K562 (cell line): ENCODE measurements around the gene DEDD. TPM values are rescaled to one million over a fixed set of nuclear protein-coding genes. Genes with fewer than 3 reads are reported as not detected.

Source experiments
- ARNT ChIP-seq, 2 experiments: fragments of 450-650 bp; IDR thresholded peaks; 2 replicates each; pipeline ENCODE4 v1.6.1; 2016; ENCODE audit warnings: mild to moderate bottlenecking in 1 of 2
- BCL6 ChIP-seq: fragments of 250-450 bp; sonication (Bioruptor Pico); IDR thresholded peaks from 2 replicates; pipeline ENCODE4 v1.4.0; 2020
- CTBP1 ChIP-seq: fragments of 450-650 bp; IDR thresholded peaks from 2 replicates; pipeline ENCODE4 v1.6.1; 2016; ENCODE audit warnings: borderline replicate concordance
- CXXC5 ChIP-seq: fragments of 250-450 bp; sonication (Bioruptor Pico); IDR thresholded peaks from 2 replicates; pipeline ENCODE4 v1.8.0; 2022; ENCODE audit warnings: inconsistent platforms, mild to moderate bottlenecking, moderate library complexity
- ELF1 ChIP-seq: fragments of 200-800 bp; sonication (Bioruptor generic); IDR thresholded peaks from 2 replicates; pipeline ENCODE4 v1.6.1; 2016; ENCODE audit warnings: missing genetic modification characterization, missing compliant biosample characterization
- ESRRA ChIP-seq: fragments of 450-650 bp; IDR thresholded peaks from 2 replicates; pipeline ENCODE4 v1.6.1; 2014; ENCODE audit warnings: low read depth, mild to moderate bottlenecking, moderate library complexity, borderline replicate concordance
- FOXA1 ChIP-seq: fragments of 450-650 bp; IDR thresholded peaks from 2 replicates; pipeline ENCODE4 v1.6.1; 2016; ENCODE audit warnings: mild to moderate bottlenecking, borderline replicate concordance
- FUS ChIP-seq: fragments of 200-400 bp; formaldehyde crosslinking; optimal IDR thresholded peaks from 2 replicates; pipeline ENCODE3; 2017; ENCODE audit warnings: low read depth, low read length
- GTF2E2 ChIP-seq: fragments of 200-800 bp; sonication (Bioruptor generic); IDR thresholded peaks from 2 replicates; pipeline ENCODE4 v1.6.1; 2016; ENCODE audit warnings: missing genetic modification characterization, missing compliant biosample characterization
- HCFC1 ChIP-seq: IDR thresholded peaks from 2 replicates; pipeline ENCODE4 v1.6.1; 2012; ENCODE audit warnings: low read depth, low read length, improper control_type of control experiment
- HEY1 ChIP-seq: fragments of 250-450 bp; sonication (Bioruptor Pico); IDR thresholded peaks from 2 replicates; pipeline ENCODE4 v1.5.0; 2020; ENCODE audit warnings: mild to moderate bottlenecking, moderate library complexity, borderline replicate concordance
- HIVEP1 ChIP-seq: fragments of 250-450 bp; sonication (Bioruptor Pico); IDR thresholded peaks from 2 replicates; pipeline ENCODE4 v1.4.0; 2020; ENCODE audit warnings: mild to moderate bottlenecking
- HMGN3 ChIP-seq: IDR thresholded peaks from 2 replicates; pipeline ENCODE4 v1.6.1; 2011; ENCODE audit warnings: borderline replicate concordance, low read depth, mild to moderate bottlenecking, mixed read lengths, low read length; ENCODE audit not compliant: insufficient read length; ENCODE audit errors: extremely low read depth
- HNRNPH1 ChIP-seq: fragments of 200-400 bp; formaldehyde crosslinking; optimal IDR thresholded peaks from 2 replicates; pipeline ENCODE3; 2017; ENCODE audit warnings: low read depth, mild to moderate bottlenecking, low read length, moderate library complexity
- HNRNPK ChIP-seq: fragments of 200-400 bp; formaldehyde crosslinking; IDR thresholded peaks from one replicate; pipeline ENCODE4 v1.6.1; 2018; ENCODE audit warnings: mild to moderate bottlenecking, low read depth, low read length; ENCODE audit not compliant: poor library complexity, severe bottlenecking
- KLF16 ChIP-seq: IDR thresholded peaks from 2 replicates; pipeline ENCODE4 v1.6.1; 2016; ENCODE audit warnings: antibody characterized with exemption
- MCM2 ChIP-seq: fragments of 450-650 bp; IDR thresholded peaks from 2 replicates; pipeline ENCODE4 v1.6.1; 2017; ENCODE audit warnings: low read depth, mild to moderate bottlenecking
- MEIS2 ChIP-seq: fragments of 450-650 bp; IDR thresholded peaks from 2 replicates; pipeline ENCODE4 v1.6.1; 2014; ENCODE audit warnings: mild to moderate bottlenecking; ENCODE audit not compliant: partially characterized antibody
- NBN ChIP-seq: fragments of 450-650 bp; IDR thresholded peaks from 2 replicates; pipeline ENCODE4 v1.6.1; 2016; ENCODE audit warnings: low read depth, mild to moderate bottlenecking
- PML ChIP-seq: IDR thresholded peaks from 2 replicates; pipeline ENCODE4 v1.6.1; 2012; ENCODE audit warnings: low read length, inconsistent platforms
- RNF2 ChIP-seq: sonication (generic); IDR thresholded peaks from 2 replicates; pipeline ENCODE4 v1.6.1; 2016
- SETDB1 ChIP-seq: IDR thresholded peaks from one replicate; pipeline ENCODE4 v1.6.1; 2012; ENCODE audit warnings: low read length, control low read depth, inconsistent platforms
- SMAD4 ChIP-seq: fragments of 250-450 bp; sonication (Bioruptor Pico); conservative IDR thresholded peaks from 2 replicates; pipeline ENCODE4 v1.8.0; 2021; ENCODE audit warnings: inconsistent platforms, mild to moderate bottlenecking, moderate library complexity
- TAF7 ChIP-seq: fragments of 450-650 bp; IDR thresholded peaks from 2 replicates; pipeline ENCODE4 v1.6.1; 2016; ENCODE audit warnings: missing genetic modification characterization, missing compliant biosample characterization
- ZNF232 ChIP-seq: sonication (generic); formaldehyde crosslinking; IDR thresholded peaks from 2 replicates; pipeline ENCODE4 v1.8.0; 2022; ENCODE audit warnings: mild to moderate bottlenecking, missing genetic modification reagents
- polyA plus RNA-seq, 8 experiments: library from polyadenylated mRNA; depleted of rRNA in 4 of 8; stranded (reverse) in 5 of 8; unstranded in 3 of 8; fragments of >200 nt; fragmentation: Nextera tagmentation in 2 of 8; fragmentation: Illumina TruSeq in 1 of 8; extraction: Ambion mirVana in 2 of 8; extraction: Trizol in 1 of 8; gene quantifications; 2 replicates each; pipeline versions ENCODE4 v1.2.1 to v1.2.3, GENCODE V29; 2011 to 2014; ENCODE audit warnings: inconsistent platforms in 1 of 8, missing spikeins in 1 of 8
- total RNA-seq, 7 experiments: library from RNA; depleted of rRNA in 6 of 7; stranded (reverse); fragments of >200 nt in 6 of 7; fragmentation: Illumina TruSeq in 2 of 7; extraction: Trizol in 2 of 7; gene quantifications; 2 replicates each; pipeline versions ENCODE4 v1.2.1 to v1.2.3, GENCODE V29; 2011 to 2021; ENCODE audit warnings: low replicate concordance in 1 of 7
- TF ChIP-seq, protein P1 (sequence below): fragments of 450-650 bp; IDR thresholded peaks from 2 replicates; pipeline ENCODE4 v1.6.1; 2017; ENCODE audit warnings: antibody characterized with exemption
- TF ChIP-seq, protein P2 (sequence below): fragments of 450-650 bp; IDR thresholded peaks from 2 replicates; pipeline ENCODE4 v1.6.1; 2016; ENCODE audit warnings: antibody characterized with exemption
- TF ChIP-seq, protein P3 (sequence below), 2 experiments: fragments of 450-650 bp; IDR thresholded peaks; 2 replicates each; pipeline ENCODE4 v1.6.1; 2016

DEDD gene
- total and polyA plus RNA-seq, 9 of the 15 experiments (the other 6 are each of a cell fraction or from before 2014, with no cell fraction given): 11.6 to 41.0 (median 16.8) TPM

DNA sequence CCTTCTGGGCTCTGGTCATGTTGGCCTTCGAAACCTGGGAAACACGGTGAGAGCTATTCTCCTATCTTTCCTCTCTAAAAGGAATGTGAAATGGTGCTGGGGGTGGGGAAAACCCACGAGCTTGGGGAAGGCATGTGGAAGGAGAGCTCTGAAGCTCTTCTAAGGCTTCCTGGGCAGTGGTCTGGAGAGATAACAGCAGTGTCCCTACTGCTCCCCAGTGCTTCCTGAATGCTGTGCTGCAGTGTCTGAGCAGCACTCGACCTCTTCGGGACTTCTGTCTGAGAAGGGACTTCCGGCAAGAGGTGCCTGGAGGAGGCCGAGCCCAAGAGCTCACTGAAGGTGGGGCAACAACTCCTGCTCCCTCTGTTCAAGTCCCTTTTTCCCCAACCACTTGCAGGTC, 29.6 kb upstream of the DEDD start (continued):
- TF ChIP-seq RNF2: no peak
- no peak for TF ChIP-seq MEIS2
- TF ChIP-seq FUS: no peak
- no peak for TF ChIP-seq ARNT (IDR thresholded peaks at IDR 0.05)
- peak; percentile 73 for TF ChIP-seq SMAD4 (CRISPR knock-in tag)
- TF ChIP-seq HIVEP1 (CRISPR knock-in tag): no peak
- TF ChIP-seq KLF16: no peak
- TF ChIP-seq HCFC1: no peak
- TF ChIP-seq TAF7 (tag): no peak
- TF ChIP-seq SETDB1: no peak
- TF ChIP-seq NBN: no peak
- TF ChIP-seq HEY1: no peak
- TF ChIP-seq, protein P1, sequence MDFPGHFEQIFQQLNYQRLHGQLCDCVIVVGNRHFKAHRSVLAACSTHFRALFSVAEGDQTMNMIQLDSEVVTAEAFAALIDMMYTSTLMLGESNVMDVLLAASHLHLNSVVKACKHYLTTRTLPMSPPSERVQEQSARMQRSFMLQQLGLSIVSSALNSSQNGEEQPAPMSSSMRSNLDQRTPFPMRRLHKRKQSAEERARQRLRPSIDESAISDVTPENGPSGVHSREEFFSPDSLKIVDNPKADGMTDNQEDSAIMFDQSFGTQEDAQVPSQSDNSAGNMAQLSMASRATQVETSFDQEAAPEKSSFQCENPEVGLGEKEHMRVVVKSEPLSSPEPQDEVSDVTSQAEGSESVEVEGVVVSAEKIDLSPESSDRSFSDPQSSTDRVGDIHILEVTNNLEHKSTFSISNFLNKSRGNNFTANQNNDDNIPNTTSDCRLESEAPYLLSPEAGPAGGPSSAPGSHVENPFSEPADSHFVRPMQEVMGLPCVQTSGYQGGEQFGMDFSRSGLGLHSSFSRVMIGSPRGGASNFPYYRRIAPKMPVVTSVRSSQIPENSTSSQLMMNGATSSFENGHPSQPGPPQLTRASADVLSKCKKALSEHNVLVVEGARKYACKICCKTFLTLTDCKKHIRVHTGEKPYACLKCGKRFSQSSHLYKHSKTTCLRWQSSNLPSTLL: no peak
- TF ChIP-seq BCL6 (CRISPR knock-in tag): no peak
- TF ChIP-seq ESRRA: 0 out of 2 replicates have a peak, but pooled peaks have one; percentile 11
- TF ChIP-seq, protein P2, sequence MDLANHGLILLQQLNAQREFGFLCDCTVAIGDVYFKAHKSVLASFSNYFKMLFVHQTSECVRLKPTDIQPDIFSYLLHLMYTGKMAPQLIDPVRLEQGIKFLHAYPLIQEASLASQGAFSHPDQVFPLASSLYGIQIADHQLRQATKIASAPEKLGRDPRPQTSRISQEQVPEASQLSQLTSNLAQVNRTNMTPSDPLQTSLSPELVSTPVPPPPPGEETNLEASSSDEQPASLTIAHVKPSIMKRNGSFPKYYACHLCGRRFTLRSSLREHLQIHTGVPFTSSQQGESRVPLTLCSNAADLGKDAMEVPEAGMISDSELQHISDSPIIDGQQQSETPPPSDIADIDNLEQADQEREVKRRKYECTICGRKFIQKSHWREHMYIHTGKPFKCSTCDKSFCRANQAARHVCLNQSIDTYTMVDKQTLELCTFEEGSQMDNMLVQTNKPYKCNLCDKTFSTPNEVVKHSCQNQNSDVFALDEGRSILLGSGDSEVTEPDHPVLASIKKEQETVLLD: no peak
- no peak for TF ChIP-seq MCM2
- peak; percentile 34; the same call in 1 of the 2 replicates for TF ChIP-seq CTBP1
- TF ChIP-seq PML: no peak
- TF ChIP-seq HMGN3: no peak
- TF ChIP-seq CXXC5 (CRISPR knock-in tag): peak; percentile 55
- no peak for TF ChIP-seq HNRNPK
- peak; percentile 44; the same call in 1 of the 2 replicates for TF ChIP-seq ELF1 (tag)
- no peak for TF ChIP-seq GTF2E2 (tag)
- TF ChIP-seq, protein P3, sequence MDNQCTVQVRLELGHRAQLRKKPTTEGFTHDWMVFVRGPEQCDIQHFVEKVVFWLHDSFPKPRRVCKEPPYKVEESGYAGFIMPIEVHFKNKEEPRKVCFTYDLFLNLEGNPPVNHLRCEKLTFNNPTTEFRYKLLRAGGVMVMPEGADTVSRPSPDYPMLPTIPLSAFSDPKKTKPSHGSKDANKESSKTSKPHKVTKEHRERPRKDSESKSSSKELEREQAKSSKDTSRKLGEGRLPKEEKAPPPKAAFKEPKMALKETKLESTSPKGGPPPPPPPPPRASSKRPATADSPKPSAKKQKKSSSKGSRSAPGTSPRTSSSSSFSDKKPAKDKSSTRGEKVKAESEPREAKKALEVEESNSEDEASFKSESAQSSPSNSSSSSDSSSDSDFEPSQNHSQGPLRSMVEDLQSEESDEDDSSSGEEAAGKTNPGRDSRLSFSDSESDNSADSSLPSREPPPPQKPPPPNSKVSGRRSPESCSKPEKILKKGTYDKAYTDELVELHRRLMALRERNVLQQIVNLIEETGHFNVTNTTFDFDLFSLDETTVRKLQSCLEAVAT (IDR thresholded peaks at IDR 0.05): no peak
- no peak for TF ChIP-seq ZNF232 (CRISPR knock-in tag)
- TF ChIP-seq HNRNPH1: no peak
- no peak for TF ChIP-seq FOXA1
